A673 (cell line): ENCODE data around the gene CR2. TPM values are rescaled to one million over a fixed set of nuclear protein-coding genes. Genes with fewer than 3 reads are reported as not detected.

Experiments
- BruUV-seq: library from RNA; stranded (reverse); fragments of 400-500 nt; replicated peaks from 2 replicates; lab custom pipeline; 2021; lab: Mats Ljungman, UMichigan
- CTCF ChIA-PET: fragments of 300-600 bp; sonication (Branson Sonifier 250); formaldehyde crosslinking; loops from one replicate; lab custom pipeline; 2022; ENCODE audit warnings: antibody characterized with exemption; lab: Charles Lee
- POLR2A ChIA-PET: fragments of 300-600 bp; sonication (Branson Sonifier 250); formaldehyde crosslinking; loops from one replicate; lab custom pipeline; 2022; ENCODE audit warnings: antibody characterized with exemption; ENCODE audit not compliant: low non-redundant PET; lab: Charles Lee
- DNase-seq: peaks from one replicate; pipeline ENCODE4 v3.0.0-alpha.2; 2015; ENCODE audit warnings: low spot score
- H3K27ac ChIP-seq: fragments of 200-600 bp; sonication (generic); 2 replicates; pipeline ENCODE4 v1.5.1; 2016; ENCODE audit warnings: mixed run types, low read depth, mild to moderate bottlenecking, mixed read lengths, antibody characterized with exemption, low read length; ENCODE audit not compliant: poor library complexity, severe bottlenecking
- H3K27me3 ChIP-seq: fragments of 200-600 bp; sonication (generic); replicated peaks from 2 replicates; pipeline ENCODE4 v1.6.1; 2017; ENCODE audit warnings: mixed run types, low read depth, mild to moderate bottlenecking, mixed read lengths, antibody characterized with exemption, low read length; ENCODE audit not compliant: insufficient read depth, poor library complexity
- H3K36me3 ChIP-seq: fragments of 200-600 bp; sonication (generic); 2 replicates; pipeline ENCODE4 v1.6.1; 2016; ENCODE audit warnings: mixed run types, mild to moderate bottlenecking, mixed read lengths, antibody characterized with exemption, low read length; ENCODE audit not compliant: insufficient read depth, poor library complexity, severe bottlenecking
- H3K4me1 ChIP-seq: fragments of 200-600 bp; sonication (generic); 2 replicates; pipeline ENCODE4 v1.6.1; 2017; ENCODE audit warnings: mixed run types, mild to moderate bottlenecking, mixed read lengths, antibody characterized with exemption, low read length; ENCODE audit not compliant: insufficient read depth, poor library complexity, severe bottlenecking
- H3K4me3 ChIP-seq: fragments of 200-600 bp; sonication (generic); 2 replicates; pipeline ENCODE4 v1.5.1; 2016; ENCODE audit warnings: low read depth, mixed run types, mild to moderate bottlenecking, mixed read lengths, low read length; ENCODE audit not compliant: poor library complexity, severe bottlenecking
- H3K9me3 ChIP-seq: fragments of 200-600 bp; sonication (generic); 2 replicates; pipeline ENCODE4 v1.6.1; 2016; ENCODE audit warnings: mixed run types, low read depth, mild to moderate bottlenecking, mixed read lengths, antibody characterized with exemption, low read length; ENCODE audit not compliant: poor library complexity, severe bottlenecking
- EZH2 ChIP-seq: fragments of 200-600 bp; sonication (generic); IDR thresholded peaks from 2 replicates; pipeline ENCODE4 v1.6.1; 2017; ENCODE audit warnings: borderline replicate concordance, low read depth, mild to moderate bottlenecking, mixed read lengths, antibody characterized with exemption, low read length; ENCODE audit not compliant: poor library complexity, severe bottlenecking
- intact Hi-C: fragments of 100-400 bp; cut with micrococcal nuclease; formaldehyde crosslinking; loops from one replicate; pipeline ENCODE4 v1.10.0; 2022; ENCODE audit not compliant: unreplicated experiment
- total RNA-seq: library from RNA; stranded (reverse); gene quantifications from 2 replicates; pipeline ENCODE4 v1.2.3, GENCODE V29; 2021
- TF ChIP-seq, protein P1 (sequence below): fragments of 300-800, 200-600 bp; sonication (generic); conservative IDR thresholded peaks from 2 replicates; pipeline ENCODE4 v1.5.1; 2017; ENCODE audit warnings: low read depth, mild to moderate bottlenecking, antibody characterized with exemption, low read length, moderate library complexity, mixed read lengths

The CR2 gene
- total RNA-seq, 1 experiment from 2014 or later: not detected

DNA sequence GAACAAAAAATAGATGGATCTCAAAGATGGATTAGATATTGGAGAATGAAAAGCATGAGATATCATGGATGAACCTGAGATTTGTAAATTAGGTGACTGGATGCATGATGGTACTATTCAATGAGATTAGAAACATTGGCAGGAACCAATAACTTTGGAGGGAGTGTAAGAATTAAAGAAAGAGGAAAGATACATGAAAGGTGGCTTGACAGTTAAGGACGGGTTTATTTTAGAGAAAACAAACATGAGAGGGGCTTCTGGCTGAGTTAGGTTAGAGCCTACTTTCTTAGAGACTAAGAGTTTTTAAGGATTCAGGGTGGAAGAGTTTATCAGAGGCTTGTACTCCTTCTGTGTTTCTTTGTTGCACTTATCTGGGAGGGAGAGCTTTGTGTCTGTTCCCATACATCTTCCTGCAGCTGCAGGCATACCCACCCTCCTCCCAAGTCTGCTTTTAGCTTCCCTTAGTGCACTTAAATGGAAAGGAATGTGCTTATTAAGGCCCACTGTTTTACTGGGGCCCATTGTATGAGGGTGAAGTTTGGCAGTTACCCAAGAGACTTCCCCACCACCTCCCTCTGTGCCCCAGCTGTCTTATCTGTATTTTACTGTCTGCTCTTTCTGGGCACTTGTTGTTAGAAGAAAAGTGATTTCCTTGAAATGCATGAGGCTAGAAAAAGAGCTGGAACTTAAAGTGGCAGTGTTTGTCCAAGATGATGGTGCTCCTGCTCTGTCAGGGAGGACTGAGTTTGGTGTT lies 26.1 kb upstream of the CR2 start:
- BruUV-seq: no TSS peak
- peak; percentile 15 for DNase-seq
- Histone ChIP-seq H3K4me3 (no peak overlapping the region), H3K4me1 (no peaks in the 10 kb centered on the region), H3K9me3 (no peaks in the 10 kb centered on the region), H3K27me3 (no peaks in the 10 kb centered on the region), H3K27ac (no peak overlapping the region), H3K36me3 (no peaks in the 10 kb centered on the region)
- intact Hi-C loops: no loop called here
- TF ChIP-seq EZH2: no peak
- TF ChIP-seq, protein P1, sequence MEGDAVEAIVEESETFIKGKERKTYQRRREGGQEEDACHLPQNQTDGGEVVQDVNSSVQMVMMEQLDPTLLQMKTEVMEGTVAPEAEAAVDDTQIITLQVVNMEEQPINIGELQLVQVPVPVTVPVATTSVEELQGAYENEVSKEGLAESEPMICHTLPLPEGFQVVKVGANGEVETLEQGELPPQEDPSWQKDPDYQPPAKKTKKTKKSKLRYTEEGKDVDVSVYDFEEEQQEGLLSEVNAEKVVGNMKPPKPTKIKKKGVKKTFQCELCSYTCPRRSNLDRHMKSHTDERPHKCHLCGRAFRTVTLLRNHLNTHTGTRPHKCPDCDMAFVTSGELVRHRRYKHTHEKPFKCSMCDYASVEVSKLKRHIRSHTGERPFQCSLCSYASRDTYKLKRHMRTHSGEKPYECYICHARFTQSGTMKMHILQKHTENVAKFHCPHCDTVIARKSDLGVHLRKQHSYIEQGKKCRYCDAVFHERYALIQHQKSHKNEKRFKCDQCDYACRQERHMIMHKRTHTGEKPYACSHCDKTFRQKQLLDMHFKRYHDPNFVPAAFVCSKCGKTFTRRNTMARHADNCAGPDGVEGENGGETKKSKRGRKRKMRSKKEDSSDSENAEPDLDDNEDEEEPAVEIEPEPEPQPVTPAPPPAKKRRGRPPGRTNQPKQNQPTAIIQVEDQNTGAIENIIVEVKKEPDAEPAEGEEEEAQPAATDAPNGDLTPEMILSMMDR: no peak
- CTCF ChIA-PET: no interaction called here
- POLR2A ChIA-PET: no interaction called here

DNA sequence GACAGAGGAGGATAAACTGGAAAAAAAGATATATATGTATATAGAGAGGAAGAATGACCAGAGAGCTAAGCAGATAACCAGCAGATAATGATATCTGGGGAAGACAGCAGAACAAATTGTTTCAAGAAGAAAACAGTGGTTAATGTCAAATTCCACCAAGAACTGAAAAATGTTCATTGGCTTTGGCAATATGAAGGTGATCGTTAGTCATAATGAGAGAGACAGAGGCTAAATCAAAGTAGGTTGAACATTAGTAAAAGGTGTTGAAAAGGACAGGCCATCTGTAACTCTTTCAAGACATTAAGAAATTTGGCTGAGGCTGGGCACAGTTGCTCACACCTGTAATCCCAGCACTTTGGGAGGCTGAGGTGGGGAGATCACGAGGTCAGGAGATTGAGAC lies 25.3 kb upstream of the CR2 start:
- no peak overlapping the region for H3K4me3 ChIP-seq
- no peak for DNase-seq
- H3K4me1 ChIP-seq: no peaks in the 10 kb centered on the region
- H3K36me3 ChIP-seq: no peaks in the 10 kb centered on the region
- no peaks in the 10 kb centered on the region for H3K9me3 ChIP-seq
- TF ChIP-seq EZH2: no peak
- TF ChIP-seq, protein P1: no peak
- H3K27me3 ChIP-seq: no peaks in the 10 kb centered on the region
- ChIA-PET POLR2A (no interaction called here), CTCF (no interaction called here)
- intact Hi-C loops: no loop called here
- H3K27ac ChIP-seq: no peak overlapping the region
- BruUV-seq: no TSS peak

DNA sequence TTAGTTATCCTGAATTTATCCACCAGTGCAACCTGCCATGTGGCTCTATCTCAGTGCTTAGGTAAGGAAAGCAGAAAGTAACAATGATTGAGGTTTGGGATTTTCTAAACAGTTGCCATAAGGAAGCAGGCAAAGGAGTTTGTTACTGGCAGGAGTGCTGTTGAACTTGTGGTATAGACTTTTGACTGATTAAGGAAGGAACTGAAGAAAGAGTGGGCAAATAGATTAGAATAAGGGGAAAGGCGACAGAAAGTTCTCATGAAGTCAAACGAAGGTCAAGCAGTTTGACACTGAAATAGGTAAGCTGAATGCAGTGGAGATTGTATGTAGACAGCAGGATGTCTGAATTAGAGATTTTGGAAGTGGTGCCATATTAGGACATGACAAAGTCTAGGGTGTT lies 24.2 kb upstream of the CR2 start:
- Histone ChIP-seq H3K9me3 (no peaks in the 10 kb centered on the region), H3K27ac (no peak overlapping the region), H3K27me3 (no peaks in the 10 kb centered on the region), H3K4me3 (no peak overlapping the region), H3K4me1 (no peaks in the 10 kb centered on the region), H3K36me3 (no peaks in the 10 kb centered on the region)
- no peak for TF ChIP-seq EZH2
- TF ChIP-seq, protein P1: no peak
- DNase-seq: no peak
- intact Hi-C loops: no loop called here
- ChIA-PET CTCF (no interaction called here), POLR2A (no interaction called here)
- BruUV-seq: no TSS peak
